ENCODE results near the gene ZSCAN20. TPM values are rescaled to one million over a fixed set of nuclear protein-coding genes. Genes with fewer than 3 reads are reported as not detected.
A peak's percentile ranks its signal among the peaks of the same experiment; 100 is the strongest.

Gene ZSCAN20
- polyA plus RNA-seq (2013, experiment 1 of 2): 1.7 TPM
- polyA plus RNA-seq (2013, experiment 2 of 2): 1.6 TPM

GRCh38 chr1:33472269-33472980 is at the start of gene ZSCAN20:
TSS of gene ZSCAN20 (plus strand) at chr1:33472645. CDS start at chr1:33479289, 6,644 bp downstream.
- peak within 1 kb of the TSS; percentile 60 for H3K4me2 ChIP-seq (ENCODE audit: low read length, poor library complexity, severe bottlenecking)
- H4K91ac ChIP-seq (ENCODE audit: low read length): peak within 1 kb of the TSS; percentile 23
- H3K18ac ChIP-seq (ENCODE audit: low read depth in 1 of 2, low read length in 2 of 2): peak within 1 kb of the TSS in 1 of 2 experiments; percentile 54
- H4K8ac ChIP-seq (ENCODE audit: low read length): peak within 1 kb of the TSS; percentile 91
- H2BK15ac ChIP-seq (ENCODE audit: low read depth, poor library complexity, severe bottlenecking): no peak within 1 kb of the TSS
- peak within 1 kb of the TSS; percentile 63 to 91 for H3K4me3 ChIP-seq (ENCODE audit: insufficient read depth in 1 of 2, low read depth in 1 of 2, low read length in 2 of 2)
- H3K23ac ChIP-seq (ENCODE audit: low read length in 2 of 2): no peak within 1 kb of the TSS
- H3K9me3 ChIP-seq (ENCODE audit: control insufficient read depth, low read length): no peaks in the 10 kb centered on the region
- no peak within 1 kb of the TSS for H2BK12ac ChIP-seq (ENCODE audit: low read length in 2 of 2)
- no peaks in the 10 kb centered on the region for H3K27me3 ChIP-seq (ENCODE audit: control insufficient read depth in 1 of 2, insufficient read depth in 1 of 2, low read length in 2 of 2)
- H3K4ac ChIP-seq (ENCODE audit: low read depth in 1 of 2, low read length in 2 of 2): peak within 1 kb of the TSS; percentile 42 to 81
- H3K4me1 ChIP-seq (ENCODE audit: control insufficient read depth, insufficient read depth, low read depth, low read length): peaks cover 15% of the 10 kb centered on the region
- peak within 1 kb of the TSS; percentile 9 for H3K27ac ChIP-seq (ENCODE audit: low read length, poor library complexity, severe bottlenecking)
- peak; percentile 99 for DNase-seq
- no peak within 1 kb of the TSS for H2AK5ac ChIP-seq (ENCODE audit: low read length, severe bottlenecking)
- H3K9ac ChIP-seq (ENCODE audit: low read length): peak within 1 kb of the TSS; percentile 96
- H3K79me1 ChIP-seq (replicated peaks; ENCODE audit: low read length, poor library complexity, severe bottlenecking): peaks cover 24% of the 10 kb centered on the region
- H2AFZ ChIP-seq (ENCODE audit: low read depth, low read length): peak within 1 kb of the TSS; percentile 66
- no peak within 1 kb of the TSS for H2BK120ac ChIP-seq (ENCODE audit: low read depth, low read length)
- peak within 1 kb of the TSS in 1 of 2 experiments; percentile 19 for H3K14ac ChIP-seq (ENCODE audit: low read length in 2 of 2)
- H2BK5ac ChIP-seq (ENCODE audit: low read depth, low read length, poor library complexity, severe bottlenecking): no peak within 1 kb of the TSS
- 2% methylated on average over 38 of the region's 38 CpGs for WGBS
- no peaks in the 10 kb centered on the region for H3K36me3 ChIP-seq (ENCODE audit: control insufficient read depth in 1 of 2, insufficient read depth in 2 of 2, low read depth in 1 of 2, low read length in 2 of 2)

- Histone ChIP-seq H3K9ac (ENCODE audit: low read length) (peak overlapping the region; percentile 73), H2BK120ac (ENCODE audit: low read depth, low read length) (no peak overlapping the region), H3K4me3 (ENCODE audit: insufficient read depth in 1 of 2, low read depth in 1 of 2, low read length in 2 of 2) (no peak overlapping the region), H3K9me3 (ENCODE audit: control insufficient read depth, low read length) (peaks cover 1% of the 10 kb centered on the region), H2BK5ac (ENCODE audit: low read depth, low read length, poor library complexity, severe bottlenecking) (no peak overlapping the region), H4K8ac (ENCODE audit: low read length) (no peak overlapping the region), H3K36me3 (ENCODE audit: control insufficient read depth in 1 of 2, insufficient read depth in 2 of 2, low read depth in 1 of 2, low read length in 2 of 2) (peaks cover 0 to 69% of the 10 kb centered on the region in 2 experiments), H4K91ac (ENCODE audit: low read length) (no peak overlapping the region), H3K4me1 (ENCODE audit: control insufficient read depth, insufficient read depth, low read depth, low read length) (peaks cover 6% of the 10 kb centered on the region), H3K18ac (ENCODE audit: low read depth in 1 of 2, low read length in 2 of 2) (no peak overlapping the region), H3K79me1 (replicated peaks; ENCODE audit: low read length, poor library complexity, severe bottlenecking) (peaks cover 6% of the 10 kb centered on the region), H3K27me3 (ENCODE audit: control insufficient read depth in 1 of 2, insufficient read depth in 1 of 2, low read length in 2 of 2) (no peaks in the 10 kb centered on the region), H3K23ac (ENCODE audit: low read length in 2 of 2) (no peak overlapping the region), H3K4ac (ENCODE audit: low read depth in 1 of 2, low read length in 2 of 2) (no peak overlapping the region), H2BK12ac (ENCODE audit: low read length in 2 of 2) (no peak overlapping the region), H2AFZ (ENCODE audit: low read depth, low read length) (no peak overlapping the region), H2BK15ac (ENCODE audit: low read depth, poor library complexity, severe bottlenecking) (no peak overlapping the region), H3K4me2 (ENCODE audit: low read length, poor library complexity, severe bottlenecking) (no peak overlapping the region), H3K14ac (ENCODE audit: low read length in 2 of 2) (no peak overlapping the region), H2AK5ac (ENCODE audit: low read length, severe bottlenecking) (no peak overlapping the region), H3K27ac (ENCODE audit: low read length, poor library complexity, severe bottlenecking) (peak overlapping the region; percentile 69)
- WGBS: 86% methylated on average over 2 of the region's 4 CpGs
- DNase-seq: peak; percentile 57
Observed at GRCh38 chr1:33424205-33424604, 48.2 kb upstream of the ZSCAN20 start.

- WGBS: 0% methylated on average over 1 of the region's 2 CpGs
- Histone ChIP-seq H3K79me1 (replicated peaks; ENCODE audit: low read length, poor library complexity, severe bottlenecking) (peaks cover 5% of the 10 kb centered on the region), H3K36me3 (ENCODE audit: control insufficient read depth in 1 of 2, insufficient read depth in 2 of 2, low read depth in 1 of 2, low read length in 2 of 2) (peaks cover 0 to 67% of the 10 kb centered on the region in 2 experiments), H4K91ac (ENCODE audit: low read length) (no peak overlapping the region), H2AK5ac (ENCODE audit: low read length, severe bottlenecking) (no peak overlapping the region), H3K4ac (ENCODE audit: low read depth in 1 of 2, low read length in 2 of 2) (no peak overlapping the region), H2BK15ac (ENCODE audit: low read depth, poor library complexity, severe bottlenecking) (no peak overlapping the region), H3K14ac (ENCODE audit: low read length in 2 of 2) (no peak overlapping the region), H3K18ac (ENCODE audit: low read depth in 1 of 2, low read length in 2 of 2) (no peak overlapping the region), H3K9me3 (ENCODE audit: control insufficient read depth, low read length) (no peaks in the 10 kb centered on the region), H3K23ac (ENCODE audit: low read length in 2 of 2) (no peak overlapping the region), H3K9ac (ENCODE audit: low read length) (peak overlapping the region; percentile 73), H2AFZ (ENCODE audit: low read depth, low read length) (no peak overlapping the region), H2BK12ac (ENCODE audit: low read length in 2 of 2) (no peak overlapping the region), H3K4me3 (ENCODE audit: insufficient read depth in 1 of 2, low read depth in 1 of 2, low read length in 2 of 2) (no peak overlapping the region), H3K27me3 (ENCODE audit: control insufficient read depth in 1 of 2, insufficient read depth in 1 of 2, low read length in 2 of 2) (no peaks in the 10 kb centered on the region), H4K8ac (ENCODE audit: low read length) (no peak overlapping the region), H3K27ac (ENCODE audit: low read length, poor library complexity, severe bottlenecking) (peak overlapping the region; percentile 69), H3K4me2 (ENCODE audit: low read length, poor library complexity, severe bottlenecking) (no peak overlapping the region), H2BK120ac (ENCODE audit: low read depth, low read length) (no peak overlapping the region), H2BK5ac (ENCODE audit: low read depth, low read length, poor library complexity, severe bottlenecking) (no peak overlapping the region), H3K4me1 (ENCODE audit: control insufficient read depth, insufficient read depth, low read depth, low read length) (peaks cover 6% of the 10 kb centered on the region)
- DNase-seq: no peak
Observed at GRCh38 chr1:33424610-33425009, 47.8 kb upstream of the ZSCAN20 start.

- no peak overlapping the region for H3K23ac ChIP-seq (ENCODE audit: low read length in 2 of 2)
- no peaks in the 10 kb centered on the region for H3K9me3 ChIP-seq (ENCODE audit: control insufficient read depth, low read length)
- no peak overlapping the region for H3K27ac ChIP-seq (ENCODE audit: low read length, poor library complexity, severe bottlenecking)
- 98% methylated on average over 2 of the region's 2 CpGs for WGBS
- peak overlapping the region in 1 of 2 experiments; percentile 30 for H2BK12ac ChIP-seq (ENCODE audit: low read length in 2 of 2)
- peaks cover 0 to 55% of the 10 kb centered on the region in 2 experiments for H3K36me3 ChIP-seq (ENCODE audit: control insufficient read depth in 1 of 2, insufficient read depth in 2 of 2, low read depth in 1 of 2, low read length in 2 of 2)
- H3K4me3 ChIP-seq (ENCODE audit: insufficient read depth in 1 of 2, low read depth in 1 of 2, low read length in 2 of 2): no peak overlapping the region
- H2AK5ac ChIP-seq (ENCODE audit: low read length, severe bottlenecking): no peak overlapping the region
- H2BK5ac ChIP-seq (ENCODE audit: low read depth, low read length, poor library complexity, severe bottlenecking): no peak overlapping the region
- H4K91ac ChIP-seq (ENCODE audit: low read length): peak overlapping the region; percentile 72
- H3K27me3 ChIP-seq (ENCODE audit: control insufficient read depth in 1 of 2, insufficient read depth in 1 of 2, low read length in 2 of 2): no peaks in the 10 kb centered on the region
- no peak overlapping the region for H2BK15ac ChIP-seq (ENCODE audit: low read depth, poor library complexity, severe bottlenecking)
- no peak overlapping the region for H3K18ac ChIP-seq (ENCODE audit: low read depth in 1 of 2, low read length in 2 of 2)
- no peak overlapping the region for H3K4ac ChIP-seq (ENCODE audit: low read depth in 1 of 2, low read length in 2 of 2)
- peak overlapping the region; percentile 76 for H4K8ac ChIP-seq (ENCODE audit: low read length)
- no peak overlapping the region for H3K14ac ChIP-seq (ENCODE audit: low read length in 2 of 2)
- H2AFZ ChIP-seq (ENCODE audit: low read depth, low read length): no peak overlapping the region
- H2BK120ac ChIP-seq (ENCODE audit: low read depth, low read length): no peak overlapping the region
- no peak overlapping the region for H3K9ac ChIP-seq (ENCODE audit: low read length)
- H3K79me1 ChIP-seq (replicated peaks; ENCODE audit: low read length, poor library complexity, severe bottlenecking): peaks cover 3% of the 10 kb centered on the region
- H3K4me1 ChIP-seq (ENCODE audit: control insufficient read depth, insufficient read depth, low read depth, low read length): peaks cover 6% of the 10 kb centered on the region
- no peak for DNase-seq
- no peak overlapping the region for H3K4me2 ChIP-seq (ENCODE audit: low read length, poor library complexity, severe bottlenecking)
Observed at GRCh38 chr1:33425900-33426299, 46.5 kb upstream of the ZSCAN20 start.
